Stimulated activated CD4-positive, alpha-beta T cell treated with anti-CD3 and anti-CD28 coated beads, Interleukin-2, amount 100 ng/mL, for 24 hours (primary cell): ENCODE results near the gene PAX4.
"Not testable (repeated sequence)": the region's sequence is repeated elsewhere in the genome, so short reads cannot be mapped to it uniquely, and the experiment has no call there.

ENCODE experiments used
- DNase-seq, 2 donors: peaks; one replicate each; pipeline ENCODE4 v3.0.0-alpha.2; 2020

Gene PAX4

GRCh38 chr7:127584648-127585043 is 33.3 kb downstream of the PAX4 start:
- DNase-seq: no peak

DNA sequence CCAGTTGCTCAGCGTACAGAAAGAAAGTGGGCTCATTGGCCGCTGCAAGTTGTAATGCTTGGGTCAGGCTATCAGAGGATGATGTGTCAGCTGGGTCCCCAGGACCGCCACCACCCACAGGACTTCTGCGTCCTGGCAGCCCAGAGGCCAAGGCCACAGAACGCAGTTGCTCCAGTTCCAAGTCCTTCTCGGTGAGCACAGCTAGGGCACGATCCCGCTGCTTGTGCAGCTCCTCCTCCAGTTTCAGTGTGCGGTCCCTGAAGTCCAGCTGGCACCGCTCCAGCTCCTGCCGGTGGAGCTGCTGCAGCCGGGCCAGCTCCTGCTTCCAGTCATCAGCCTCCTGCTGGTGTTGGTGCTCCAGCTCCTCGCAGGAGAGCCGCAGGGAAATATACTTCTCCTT is 35.6 kb downstream of the PAX4 start:
- DNase-seq: no peak

GRCh38 chr7:127581716-127582115 is 36.2 kb downstream of the PAX4 start:
- no peak for DNase-seq

DNA sequence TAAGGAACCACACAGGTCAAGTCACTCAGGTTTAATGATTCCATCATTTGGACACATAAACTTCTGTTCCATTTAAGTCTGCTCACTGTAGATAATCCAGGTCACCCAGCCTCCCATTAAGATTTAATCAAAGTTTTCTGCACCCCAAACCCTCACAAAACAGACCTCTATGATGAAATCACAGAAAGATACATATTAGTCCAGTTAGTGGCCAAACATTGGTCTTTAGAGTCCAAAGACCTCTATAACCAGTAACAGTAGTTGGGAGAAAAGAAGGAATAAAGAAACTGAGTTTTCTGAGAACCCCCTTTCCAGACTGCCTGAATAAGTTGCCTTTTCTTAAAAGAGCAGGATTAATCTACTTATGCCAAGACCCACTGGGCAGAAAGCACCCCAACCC is 37.3 kb downstream of the PAX4 start:
- no peak for DNase-seq

- no peak for DNase-seq
These were observed 39.1 kb downstream of the PAX4 start for GRCh38 chr7:127578711-127579275.

GRCh38 chr7:127578036-127578684 is 39.8 kb downstream of the PAX4 start:
- no peak for DNase-seq

- DNase-seq: no peak
These were observed 46.0 kb downstream of the PAX4 start for GRCh38 chr7:127571741-127572505.

DNA sequence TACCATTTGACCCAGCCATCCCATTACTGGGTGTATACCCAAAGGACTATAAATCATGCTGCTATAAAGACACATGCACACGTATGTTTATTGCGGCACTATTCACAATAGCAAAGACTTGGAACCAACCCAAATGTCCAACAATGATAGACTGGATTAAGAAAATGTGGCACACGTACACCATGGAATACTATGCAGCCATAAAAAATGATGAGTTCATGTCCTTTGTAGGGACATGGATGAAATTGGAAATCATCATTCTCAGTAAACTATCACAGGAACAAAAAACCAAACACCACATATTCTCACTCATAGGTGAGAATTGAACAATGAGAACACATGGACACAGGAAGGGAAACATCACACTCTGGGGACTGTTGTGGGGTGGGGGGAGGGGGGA is 49.9 kb downstream of the PAX4 start:
- DNase-seq: not testable (repeated sequence)

DNA sequence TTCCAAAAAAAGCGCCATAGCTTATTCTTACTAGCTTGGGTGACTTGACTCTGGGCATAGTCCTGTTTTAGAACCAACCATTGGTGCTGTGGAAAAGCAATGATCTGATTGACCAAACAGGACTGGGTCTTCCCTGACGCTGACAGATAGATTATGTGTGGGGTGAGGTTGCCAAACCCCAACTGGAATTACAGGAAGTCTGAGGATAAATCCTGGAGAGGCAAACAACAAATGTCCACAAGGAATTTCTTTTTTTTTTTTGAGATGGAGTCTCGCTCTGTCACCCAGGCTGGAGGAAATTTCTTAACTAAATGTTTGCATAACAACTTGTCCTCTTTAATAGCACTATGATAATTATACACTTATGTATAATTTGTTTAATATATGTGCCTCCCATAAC is 51.7 kb downstream of the PAX4 start:
- DNase-seq: no peak
